CD4-positive, alpha-beta T cell treated with Interleukin-4 for 1 hour (primary cell): ENCODE measurements around the gene PEX14.

Source experiments
- DNase-seq, 2 donors: peaks; one replicate each; pipeline ENCODE4 v3.0.0-alpha.2; 2020 to 2022

PEX14 gene

DNA sequence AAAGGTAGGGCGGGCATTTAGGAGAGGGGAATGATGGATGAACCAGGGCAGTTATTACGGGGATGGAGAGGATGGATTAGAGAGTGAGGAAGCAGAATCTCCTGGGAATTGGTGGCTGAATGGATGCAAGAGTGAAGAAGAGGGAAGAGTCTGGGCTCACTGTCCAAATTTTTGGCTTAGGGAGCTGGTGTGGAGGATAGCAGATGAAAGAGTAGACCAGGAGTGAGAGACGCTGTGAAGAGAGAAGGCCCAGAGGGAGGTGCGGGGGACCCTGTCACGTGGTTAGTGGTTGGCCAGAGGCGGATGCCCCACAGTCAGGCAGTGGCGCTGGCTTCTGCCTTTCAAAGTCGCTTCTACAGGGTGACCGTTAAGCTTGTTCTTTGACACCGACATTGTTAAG lies 78.4 kb downstream of the PEX14 start:
- no peak for DNase-seq

GRCh38 chr1:10555635-10556429 lies 81.1 kb downstream of the PEX14 start:
- DNase-seq = no peak

DNA sequence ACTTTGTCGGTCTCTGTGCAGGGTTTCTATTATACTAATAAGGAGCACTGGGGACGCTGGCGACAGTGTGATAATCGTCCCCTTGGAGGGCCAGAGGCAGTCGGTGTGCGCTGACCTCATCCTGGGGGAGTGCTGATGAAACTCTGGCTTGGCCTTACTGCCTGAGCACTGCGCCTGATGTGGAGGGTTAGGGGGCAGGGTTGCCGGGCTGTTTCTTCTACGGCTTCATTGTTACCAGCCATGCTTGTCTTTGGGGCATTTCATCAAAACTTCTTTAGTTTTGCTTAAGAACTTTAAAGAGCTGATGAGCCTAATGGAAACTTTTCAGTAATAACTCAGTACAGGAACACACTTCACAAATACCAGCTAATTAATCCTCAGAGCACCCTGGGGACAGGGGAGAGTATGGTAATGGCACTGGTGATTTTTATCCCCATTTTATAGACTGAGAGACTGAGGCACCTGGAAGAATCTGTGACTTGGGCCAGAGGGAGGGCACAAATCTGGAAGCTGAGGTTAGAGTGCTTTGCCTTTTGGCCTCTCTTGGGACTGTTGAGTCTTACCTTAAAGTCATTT lies 81.8 kb downstream of the PEX14 start:
- DNase-seq = no peak

GRCh38 chr1:10557714-10558113 lies 83.0 kb downstream of the PEX14 start:
- DNase-seq = no peak

DNA sequence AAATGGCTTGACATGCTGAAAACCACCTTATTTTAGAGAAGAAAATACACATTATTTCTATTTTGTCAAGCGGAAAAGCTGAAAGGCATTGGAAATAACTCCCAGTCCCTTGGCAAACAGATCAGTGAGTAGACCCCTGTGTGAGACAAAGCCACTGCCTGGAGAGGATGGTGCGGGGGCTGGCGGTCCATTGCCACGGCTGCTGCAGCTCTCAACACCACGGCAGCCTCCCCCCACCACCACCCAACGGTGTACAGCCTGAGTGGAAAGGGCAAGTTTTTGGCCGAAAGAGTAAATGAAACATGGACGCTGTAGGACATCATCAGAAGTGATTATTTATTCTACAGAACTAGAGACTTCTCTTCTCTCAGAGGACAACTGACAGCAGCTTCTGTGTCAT lies 84.6 kb downstream of the PEX14 start:
- no peak for DNase-seq

DNA sequence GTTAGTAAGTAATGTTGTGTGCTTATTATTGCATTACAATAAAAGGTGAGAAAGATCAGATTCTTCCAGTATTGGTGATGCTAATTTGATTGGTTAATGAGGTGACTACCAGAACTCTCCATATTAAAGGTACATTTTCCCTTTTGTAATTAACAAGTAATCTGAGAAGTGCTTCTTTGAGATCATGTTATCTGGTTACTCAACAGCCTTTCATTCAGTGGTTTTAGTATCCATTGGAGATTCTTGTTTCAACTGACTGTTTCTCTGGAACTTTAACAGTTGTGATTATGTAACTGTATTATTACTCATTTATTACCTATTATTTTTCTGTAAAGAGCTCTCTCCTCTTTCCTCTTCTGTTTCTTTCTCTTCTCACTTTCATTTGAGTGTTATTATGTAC lies 86.7 kb downstream of the PEX14 start:
- DNase-seq = no peak

DNA sequence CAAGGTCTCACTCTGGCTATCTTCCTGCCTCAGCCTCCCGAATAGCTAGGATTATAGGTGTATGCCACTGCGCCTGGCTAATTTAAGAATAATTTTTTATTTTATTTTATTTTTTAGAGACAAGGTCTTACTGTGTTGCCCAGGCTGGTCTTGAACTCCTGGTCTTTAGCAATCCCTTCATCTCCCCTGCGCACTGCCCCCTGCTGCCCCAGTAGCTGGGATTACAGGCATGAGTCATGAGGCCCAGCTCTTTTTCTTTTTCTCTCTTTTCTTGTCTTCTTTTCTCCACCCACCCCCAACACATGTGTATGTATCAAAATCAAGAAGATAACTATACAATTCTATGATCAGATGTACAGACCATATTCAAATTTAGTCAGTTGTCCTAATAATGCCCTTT lies 87.2 kb downstream of the PEX14 start:
- peak in 1 of 2 donors; percentile 9 for DNase-seq

- DNase-seq = no peak
Measured at GRCh38 chr1:10564063-10564462, 89.3 kb downstream of the PEX14 start.

GRCh38 chr1:10569531-10569930 lies 94.8 kb downstream of the PEX14 start:
- no peak for DNase-seq

DNA sequence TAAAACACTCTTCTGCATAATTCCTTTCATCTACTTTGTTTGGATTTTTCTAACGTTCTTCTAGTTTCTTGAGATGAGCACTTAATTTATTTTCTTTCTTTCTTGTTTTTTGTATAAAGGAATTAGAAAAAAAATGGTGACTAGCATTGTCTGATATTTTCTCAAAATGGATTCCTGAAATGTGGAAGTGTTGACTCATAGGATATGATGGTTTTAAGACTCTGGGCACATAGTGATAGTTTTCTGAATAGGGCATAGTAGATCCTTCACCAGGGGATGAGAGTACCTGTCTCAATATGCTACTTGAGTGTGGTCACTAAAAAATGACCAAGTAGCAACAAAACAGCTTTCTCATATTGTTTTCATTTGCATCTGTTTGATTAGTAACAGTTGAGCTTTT lies 100.9 kb downstream of the PEX14 start:
- DNase-seq = no peak

DNA sequence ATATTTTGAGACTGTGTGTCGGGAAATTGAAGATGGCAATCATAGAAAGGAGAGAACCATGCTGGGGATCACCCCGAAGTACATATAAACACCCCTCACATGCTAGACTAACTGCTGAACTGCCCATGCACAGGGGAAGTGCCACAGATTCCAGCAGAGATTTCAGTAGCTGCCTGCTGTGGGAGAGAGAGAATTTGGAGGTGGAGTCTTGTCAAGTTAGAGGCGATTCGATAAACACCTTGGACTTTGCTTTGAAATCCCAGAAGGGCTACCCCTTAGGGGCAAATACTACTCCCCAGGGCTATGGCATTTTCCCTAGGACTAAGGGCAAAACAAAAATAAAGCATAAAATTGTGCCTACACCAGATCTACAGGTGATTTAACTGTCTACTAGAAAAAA lies 103.3 kb downstream of the PEX14 start:
- DNase-seq = no peak

GRCh38 chr1:10583641-10584040 lies 108.9 kb downstream of the PEX14 start:
- no peak for DNase-seq

DNA sequence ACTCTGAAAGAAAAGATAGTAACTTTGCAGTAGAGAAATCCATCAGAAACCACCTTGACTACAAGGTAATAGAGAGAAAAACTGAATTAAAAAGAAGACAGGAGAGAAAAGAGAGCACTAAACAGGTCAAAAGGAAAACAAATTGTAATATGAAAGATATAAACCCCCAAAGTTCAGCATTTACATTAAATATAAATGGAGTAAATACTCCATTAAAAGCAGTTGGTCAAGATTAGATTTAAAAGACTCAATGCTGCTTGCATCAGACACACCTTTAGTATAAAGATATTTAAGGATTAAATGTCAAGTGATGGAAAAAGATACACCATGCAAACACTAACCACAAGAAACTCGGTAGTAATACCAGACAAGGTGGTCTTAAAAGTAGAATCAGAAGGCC lies 110.5 kb downstream of the PEX14 start:
- DNase-seq = no peak

GRCh38 chr1:10586125-10586524 lies 111.4 kb downstream of the PEX14 start:
- no peak for DNase-seq

GRCh38 chr1:10588640-10589039 lies 113.9 kb downstream of the PEX14 start:
- DNase-seq = no peak

DNA sequence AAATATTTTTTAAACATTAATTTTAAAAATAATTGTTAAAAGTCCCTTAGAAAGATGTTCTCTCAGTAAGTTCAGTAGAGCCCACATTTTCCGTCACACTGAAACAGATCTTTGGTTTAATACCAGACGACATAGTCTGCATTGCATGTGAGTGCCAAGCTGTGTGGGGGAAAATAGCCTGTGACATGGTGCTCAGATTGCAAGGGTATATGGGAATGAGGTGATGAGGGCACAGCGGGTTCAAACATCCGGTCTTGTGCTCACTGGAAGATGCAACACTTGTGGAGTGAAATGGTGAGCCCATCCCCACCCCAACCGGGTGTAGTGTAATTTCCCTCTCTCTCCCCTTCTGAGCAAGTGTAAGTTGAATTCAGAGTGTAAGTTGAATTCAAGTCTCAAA lies 114.3 kb downstream of the PEX14 start:
- DNase-seq = no peak

GRCh38 chr1:10591010-10591409 lies 116.3 kb downstream of the PEX14 start:
- no peak for DNase-seq

GRCh38 chr1:10592373-10592772 lies 117.6 kb downstream of the PEX14 start:
- no peak for DNase-seq

DNA sequence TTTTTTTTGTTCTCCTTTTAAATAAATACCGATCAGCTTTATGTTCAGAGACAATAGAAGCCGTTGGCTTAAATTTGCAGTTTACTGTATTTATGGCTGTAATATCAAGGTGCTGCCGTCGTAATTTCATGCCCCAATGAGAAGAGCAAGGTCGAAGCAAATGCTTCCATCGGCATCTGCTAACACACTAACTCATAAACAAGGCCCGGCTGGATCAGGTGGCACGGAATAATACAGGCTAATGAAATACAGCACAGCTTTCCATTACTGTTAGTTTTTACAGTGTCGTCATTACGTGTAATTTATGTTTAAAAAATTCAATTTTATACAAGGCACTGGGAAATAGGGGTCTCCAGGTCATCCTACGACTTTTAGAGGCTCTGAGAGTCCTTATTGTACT lies 119.0 kb downstream of the PEX14 start:
- no peak for DNase-seq

DNA sequence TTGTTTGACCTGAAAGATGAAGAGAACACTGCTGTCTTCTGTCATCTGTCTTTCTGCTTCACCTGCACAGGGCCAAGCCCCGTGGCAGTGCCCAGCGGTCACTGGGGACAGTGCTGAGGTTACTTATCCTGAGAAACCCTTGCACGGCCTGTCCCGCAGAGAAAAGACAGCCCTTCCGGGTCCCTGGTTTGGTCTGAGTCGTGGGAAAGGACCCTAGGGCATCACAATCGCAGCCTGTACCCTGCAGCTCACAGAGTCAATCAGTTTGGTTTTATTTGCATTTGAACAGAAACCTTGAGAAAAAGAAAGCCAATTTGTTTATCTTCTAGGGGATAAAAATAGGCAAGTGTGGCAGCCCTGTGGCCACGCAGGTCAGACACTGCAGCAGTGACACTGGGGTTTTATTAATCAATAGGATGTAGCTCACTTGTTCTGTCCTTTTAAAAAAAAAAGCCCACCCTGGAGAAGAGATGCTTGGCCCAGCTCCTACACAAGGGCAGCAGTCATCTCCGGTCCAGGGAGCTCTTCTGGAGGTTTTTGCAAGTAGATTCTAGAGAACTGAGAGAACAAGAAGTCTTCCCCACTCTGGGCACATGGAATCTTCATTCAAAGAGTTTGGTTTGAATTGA lies 120.0 kb downstream of the PEX14 start:
- DNase-seq = no peak

DNA sequence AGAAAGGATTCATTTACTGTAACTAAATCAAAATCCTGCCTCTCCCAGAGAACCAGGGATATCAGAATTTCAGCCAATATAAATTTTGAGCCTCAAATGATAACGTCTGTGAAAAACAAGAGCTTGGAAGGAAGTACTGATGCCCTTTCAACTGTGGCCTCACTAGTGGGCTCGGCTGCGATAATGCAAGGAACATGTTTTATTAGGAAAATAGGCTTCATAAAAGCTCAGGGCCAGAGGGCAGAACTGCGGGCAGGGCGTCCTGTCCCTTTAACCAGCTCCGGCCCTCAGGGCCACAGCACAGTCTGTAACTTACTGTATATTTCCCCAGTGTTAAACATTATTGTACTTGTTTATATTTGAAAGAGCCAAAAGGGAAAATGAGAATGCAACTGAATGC lies 122.0 kb downstream of the PEX14 start:
- no peak for DNase-seq

DNA sequence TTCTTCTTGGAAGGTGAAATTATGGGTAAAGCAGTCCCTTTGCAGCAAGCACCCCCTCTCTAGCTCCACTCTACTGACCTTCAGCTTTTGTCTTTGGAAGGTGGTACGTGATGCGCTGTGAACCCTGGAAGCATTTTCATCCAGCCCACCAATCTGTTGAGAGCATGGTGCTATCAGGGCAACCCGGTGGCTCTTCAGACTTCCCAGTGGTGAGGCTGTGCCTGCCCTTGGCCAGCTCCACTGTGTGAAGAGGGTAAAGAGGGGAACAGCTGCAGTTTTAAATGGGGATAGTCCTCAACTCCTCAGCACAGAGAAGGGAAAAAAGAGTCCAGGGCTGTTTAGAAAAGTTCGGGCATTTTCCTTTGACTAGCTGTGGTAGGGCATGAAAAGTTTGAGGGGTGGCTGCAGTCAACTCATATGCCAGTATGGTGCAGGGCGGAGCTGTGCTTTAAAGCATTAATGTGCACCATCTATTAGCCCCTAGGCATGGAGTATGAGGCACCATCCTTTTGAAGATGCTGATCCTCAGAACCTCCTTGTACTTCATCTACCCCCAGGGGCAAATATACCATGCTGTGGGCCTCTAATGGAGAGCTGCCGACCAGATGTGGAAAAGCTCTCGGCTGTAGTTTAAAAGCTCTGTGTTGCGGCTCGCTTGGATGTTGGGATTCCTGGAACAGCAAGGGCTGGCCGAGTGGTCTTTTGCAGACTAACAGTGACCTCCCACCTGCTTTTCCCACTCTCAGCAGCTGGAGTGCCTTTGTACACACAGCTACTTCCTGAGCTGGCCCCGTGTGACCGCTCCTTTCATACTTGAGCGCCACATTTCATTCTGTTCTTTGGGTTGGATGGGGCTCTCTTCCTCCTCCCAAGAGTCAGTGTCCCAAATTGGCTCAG lies 123.0 kb downstream of the PEX14 start:
- DNase-seq = no peak

GRCh38 chr1:10598389-10598702 lies 123.6 kb downstream of the PEX14 start:
- DNase-seq = no peak
